Large intestine (tissue), 3 donors: Measurements from ENCODE around the gene MRTFA. TPM values are rescaled to one million over a fixed set of nuclear protein-coding genes. Genes with fewer than 3 reads are reported as not detected.
A peak's percentile ranks its signal among the peaks of the same experiment; 100 is the strongest.
"Not testable (repeated sequence)": the region's sequence is repeated elsewhere in the genome, so short reads cannot be mapped to it uniquely, and the experiment has no call there.

Experiments used
- DNase-seq, 2 donors: peaks; one replicate each; pipeline versions ENCODE4 v3.0.0 to v3.0.0-alpha.2; 2013
- H3K27ac ChIP-seq: one replicate; pipeline ENCODE4 v1.5.1; 2013; ENCODE audit warnings: low read length
- H3K27me3 ChIP-seq: 2 replicates; pipeline ENCODE4 v1.6.1; 2013; ENCODE audit warnings: low read length; ENCODE audit not compliant: control insufficient read depth, insufficient read depth
- H3K36me3 ChIP-seq: 2 replicates; pipeline ENCODE4 v1.6.1; 2013; ENCODE audit warnings: low read length; ENCODE audit not compliant: control insufficient read depth, insufficient read depth
- H3K4me1 ChIP-seq: one replicate; pipeline ENCODE4 v1.6.1; 2013; ENCODE audit warnings: low read length; ENCODE audit not compliant: control insufficient read depth, insufficient read depth
- H3K4me3 ChIP-seq: one replicate; pipeline ENCODE4 v1.5.1; 2013; ENCODE audit warnings: low read length
- H3K9me3 ChIP-seq: one replicate; pipeline ENCODE4 v1.6.1; 2013; ENCODE audit warnings: mild to moderate bottlenecking, low read depth, low read length, moderate library complexity; ENCODE audit not compliant: control insufficient read depth
- WGBS: methylation state at CpG from one replicate; pipeline ENCODE4 v1.1.5; 2013; ENCODE audit warnings: low lambda C conversion rate; ENCODE audit not compliant: insufficient coverage; 5-methylcytosine and 5-hydroxymethylcytosine counted together
- polyA plus RNA-seq: library from polyadenylated mRNA; unstranded; fragments of 120-200 nt; gene quantifications from one replicate; pipeline ENCODE4 v1.2.1, GENCODE V29; 2013

MRTFA gene
- polyA plus RNA-seq, 1 donor, result 17.1 TPM

DNA sequence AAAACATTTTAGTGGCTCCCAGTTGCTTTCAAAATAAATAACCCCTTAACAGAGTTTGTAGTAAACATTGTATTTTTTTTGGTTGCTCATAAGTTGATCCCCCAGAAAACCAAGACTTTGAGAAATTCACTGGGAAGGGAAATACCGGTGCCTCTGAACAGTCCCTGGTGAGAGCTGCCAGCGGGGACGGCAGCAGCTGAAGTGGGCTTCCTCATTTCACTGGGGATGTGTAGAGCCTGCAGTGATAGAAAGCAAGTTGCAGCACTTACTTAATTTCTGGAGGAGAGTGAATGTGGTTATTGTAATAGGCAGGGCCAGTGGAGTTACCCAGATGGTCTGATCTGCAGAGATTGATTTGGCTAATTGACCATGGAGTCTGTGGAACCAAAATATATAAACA lies 24.2 kb upstream of the MRTFA start:
- no peak overlapping the region for H3K27ac ChIP-seq

DNA sequence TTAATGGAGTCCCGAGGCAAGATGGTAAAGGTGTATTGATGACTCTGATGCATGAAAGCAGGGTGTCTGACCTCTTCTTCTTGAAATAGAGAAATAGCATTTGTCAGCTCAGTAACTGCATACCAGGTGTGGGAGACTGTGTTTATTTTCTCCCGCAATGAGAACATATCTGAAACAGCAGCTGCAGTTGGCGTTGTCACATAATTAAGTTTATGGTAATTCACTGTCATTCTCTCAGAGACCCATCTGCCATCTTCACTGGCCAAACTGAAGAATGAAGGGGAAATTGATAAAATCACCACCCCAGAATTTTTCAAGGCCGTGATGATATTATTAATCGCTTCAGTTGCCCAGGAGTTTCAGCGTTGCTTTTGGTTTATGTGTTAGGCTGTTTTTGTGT lies 22.6 kb upstream of the MRTFA start:
- H3K4me3 ChIP-seq, result no peak overlapping the region
- H3K4me1 ChIP-seq, result no peaks in the 10 kb centered on the region
- no peaks in the 10 kb centered on the region for H3K27me3 ChIP-seq
- WGBS, result no CpG with 5 or more reads among the region's 6 CpGs
- no peak for DNase-seq
- H3K27ac ChIP-seq, result no peak overlapping the region
- H3K36me3 ChIP-seq, result no peaks in the 10 kb centered on the region
- no peaks in the 10 kb centered on the region for H3K9me3 ChIP-seq

More for the DNA sequence above, 24.2 kb upstream of the MRTFA start:
- Histone ChIP-seq H3K4me1 (no peaks in the 10 kb centered on the region), H3K4me3 (no peak overlapping the region), H3K36me3 (no peaks in the 10 kb centered on the region), H3K9me3 (no peaks in the 10 kb centered on the region), H3K27me3 (no peaks in the 10 kb centered on the region)
- DNase-seq, result no peak
- no CpG with 5 or more reads among the region's 3 CpGs for WGBS

- not testable (repeated sequence) for H3K4me1 ChIP-seq, H3K27ac ChIP-seq, DNase-seq, H3K36me3 ChIP-seq, H3K27me3 ChIP-seq, H3K9me3 ChIP-seq, H3K4me3 ChIP-seq
- WGBS, result no CpG with 5 or more reads among the region's 10 CpGs
These were observed 20.1 kb upstream of the MRTFA start for GRCh38 chr22:40656651-40657050.

DNA sequence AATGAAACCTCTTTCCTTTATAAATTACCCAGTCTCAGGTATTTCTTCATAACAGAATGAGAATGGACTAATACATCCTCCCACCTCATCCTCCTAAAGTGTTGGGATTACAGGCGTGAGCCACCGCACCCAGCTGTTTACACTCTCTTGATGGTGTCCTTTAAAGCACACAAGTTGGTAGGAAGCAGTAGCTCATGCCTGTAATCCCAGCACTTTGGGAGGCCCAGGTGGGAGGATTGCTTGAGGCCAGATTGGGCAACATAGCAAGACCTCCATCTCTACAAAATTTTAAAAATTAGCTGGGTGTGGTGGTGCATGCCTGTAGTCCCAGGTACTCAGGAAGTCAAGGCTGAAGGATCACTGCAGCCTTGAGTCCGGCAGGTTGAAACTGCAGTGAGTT lies 19.4 kb upstream of the MRTFA start:
- not testable (repeated sequence) for H3K27ac ChIP-seq, DNase-seq, H3K36me3 ChIP-seq, H3K27me3 ChIP-seq, H3K9me3 ChIP-seq, H3K4me3 ChIP-seq, H3K4me1 ChIP-seq
- no CpG with 5 or more reads among the region's 3 CpGs for WGBS

GRCh38 chr22:40654522-40655167 lies 18.1 kb upstream of the MRTFA start:
- peak in 1 of 2 donors; percentile 47 for DNase-seq
- no peaks in the 10 kb centered on the region for H3K36me3 ChIP-seq
- WGBS, result no CpG with 5 or more reads among the region's 11 CpGs
- no peak overlapping the region for H3K27ac ChIP-seq
- H3K4me3 ChIP-seq, result no peak overlapping the region
- H3K9me3 ChIP-seq, result no peaks in the 10 kb centered on the region
- H3K27me3 ChIP-seq, result no peaks in the 10 kb centered on the region
- H3K4me1 ChIP-seq, result no peaks in the 10 kb centered on the region

DNA sequence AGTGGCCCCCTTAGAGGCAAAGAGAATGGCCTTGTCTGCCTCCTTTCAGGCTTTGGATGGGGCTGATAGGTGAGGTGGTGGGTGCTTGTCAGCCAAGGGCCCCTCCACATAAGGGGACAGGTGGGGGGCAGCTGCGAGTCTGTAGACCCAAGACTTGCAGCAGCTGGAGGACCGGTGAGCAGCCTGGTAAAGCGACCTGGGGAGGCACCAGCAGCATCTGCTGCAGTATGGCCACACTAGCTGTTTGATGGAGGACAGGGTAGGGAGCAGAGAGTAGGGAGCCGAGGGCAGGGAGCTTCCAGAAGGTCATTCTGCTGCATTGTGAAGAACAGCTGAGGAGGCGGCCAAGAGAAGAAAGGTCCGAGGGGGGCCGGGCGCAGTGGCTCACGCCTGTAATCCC lies 16.8 kb upstream of the MRTFA start:
- no peaks in the 10 kb centered on the region for H3K9me3 ChIP-seq
- H3K36me3 ChIP-seq, result no peaks in the 10 kb centered on the region
- DNase-seq, result no peak
- H3K27me3 ChIP-seq, result no peaks in the 10 kb centered on the region
- whole genome bisulfite sequencing, result no CpG with 5 or more reads among the region's 9 CpGs
- H3K27ac ChIP-seq, result no peak overlapping the region
- H3K4me3 ChIP-seq, result no peak overlapping the region
- no peaks in the 10 kb centered on the region for H3K4me1 ChIP-seq

- H3K9me3 ChIP-seq, result no peaks in the 10 kb centered on the region
- DNase-seq, result peak; percentile 74 to 80
- H3K4me1 ChIP-seq, result no peaks in the 10 kb centered on the region
- H3K27me3 ChIP-seq, result no peaks in the 10 kb centered on the region
- no peaks in the 10 kb centered on the region for H3K36me3 ChIP-seq
- no CpG with 5 or more reads among the region's 33 CpGs for WGBS
- peak overlapping the region; percentile 47 for H3K4me3 ChIP-seq
- peak overlapping the region; percentile 74 for H3K27ac ChIP-seq
These were observed 15.3 kb upstream of the MRTFA start for GRCh38 chr22:40651563-40652501.

- no peak overlapping the region for H3K27ac ChIP-seq
- H3K4me1 ChIP-seq, result no peaks in the 10 kb centered on the region
- H3K27me3 ChIP-seq, result no peaks in the 10 kb centered on the region
- no peak for DNase-seq
- H3K4me3 ChIP-seq, result no peak overlapping the region
- no CpG with 5 or more reads among the region's 2 CpGs for WGBS
- no peaks in the 10 kb centered on the region for H3K36me3 ChIP-seq
- H3K9me3 ChIP-seq, result no peaks in the 10 kb centered on the region
These were observed 14.5 kb upstream of the MRTFA start for GRCh38 chr22:40651057-40651456.

DNA sequence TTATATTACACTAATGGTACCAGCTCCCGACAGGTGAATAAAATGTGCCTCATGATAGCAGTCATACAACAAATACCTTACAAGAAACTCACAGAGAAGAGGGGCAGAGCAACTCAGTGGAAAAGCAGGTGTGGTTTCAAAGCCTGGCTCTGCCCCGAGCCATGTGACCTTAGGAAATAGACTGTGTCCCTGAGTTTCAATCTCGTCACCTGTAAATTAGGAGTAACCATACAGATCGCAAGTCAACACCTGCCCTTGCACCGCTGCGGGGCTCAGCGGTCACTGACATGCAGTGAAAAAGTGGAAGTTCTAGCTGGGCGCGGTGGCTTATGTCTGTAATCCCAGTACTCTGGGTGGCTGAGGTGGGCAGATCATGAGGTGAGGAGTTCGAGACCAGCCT lies 11.9 kb upstream of the MRTFA start:
- no peak overlapping the region for H3K4me3 ChIP-seq
- no peaks in the 10 kb centered on the region for H3K9me3 ChIP-seq
- 17% methylated on average over 1 of the region's 10 CpGs for WGBS
- no peak overlapping the region for H3K27ac ChIP-seq
- peak in 1 of 2 donors; percentile 47 for DNase-seq
- H3K36me3 ChIP-seq, result no peaks in the 10 kb centered on the region
- H3K4me1 ChIP-seq, result peaks cover 21% of the 10 kb centered on the region
- no peaks in the 10 kb centered on the region for H3K27me3 ChIP-seq

DNA sequence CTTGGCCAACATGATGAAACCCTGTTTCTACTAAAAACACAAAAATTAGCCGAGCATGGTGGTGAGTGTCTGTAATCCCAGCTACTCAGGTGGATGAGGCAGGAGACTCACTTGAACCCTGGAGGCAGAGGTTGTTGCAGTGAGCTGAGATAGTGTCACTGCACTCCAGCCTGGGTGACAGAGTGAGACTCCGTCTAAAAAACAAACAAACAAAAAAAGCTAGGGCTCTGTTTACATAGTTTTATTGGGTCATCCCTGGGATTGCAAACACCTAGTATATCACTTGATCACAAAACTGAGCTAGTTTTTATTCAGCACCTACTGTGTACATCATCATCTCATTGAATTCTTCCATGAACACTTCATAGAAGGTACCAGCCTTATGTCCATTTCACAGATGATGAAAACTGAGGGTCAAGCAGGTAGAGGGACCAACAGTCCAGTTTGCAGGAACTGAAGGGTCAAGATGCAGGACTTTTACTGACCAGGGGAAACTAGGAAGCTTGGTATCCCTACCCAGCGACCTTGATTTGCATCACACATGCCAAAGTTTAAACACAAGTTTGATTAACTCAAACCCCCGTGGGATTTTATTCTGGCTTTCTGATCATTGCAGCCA lies 9.2 kb upstream of the MRTFA start:
- no peak for DNase-seq
- Histone ChIP-seq H3K9me3 (no peaks in the 10 kb centered on the region), H3K4me3 (no peak overlapping the region), H3K4me1 (peaks cover 22% of the 10 kb centered on the region), H3K27ac (peak overlapping the region; percentile 68), H3K36me3 (no peaks in the 10 kb centered on the region), H3K27me3 (no peaks in the 10 kb centered on the region)
- 20% methylated on average over 1 of the region's 4 CpGs for WGBS
